Measurements from ENCODE around the gene AP2A1. TPM values are rescaled to one million over a fixed set of nuclear protein-coding genes. Genes with fewer than 3 reads are reported as not detected.

The AP2A1 gene
- total RNA-seq, 4 donors from 2014 or later, result 50.7 to 77.8 (median 65.8) TPM

DNA sequence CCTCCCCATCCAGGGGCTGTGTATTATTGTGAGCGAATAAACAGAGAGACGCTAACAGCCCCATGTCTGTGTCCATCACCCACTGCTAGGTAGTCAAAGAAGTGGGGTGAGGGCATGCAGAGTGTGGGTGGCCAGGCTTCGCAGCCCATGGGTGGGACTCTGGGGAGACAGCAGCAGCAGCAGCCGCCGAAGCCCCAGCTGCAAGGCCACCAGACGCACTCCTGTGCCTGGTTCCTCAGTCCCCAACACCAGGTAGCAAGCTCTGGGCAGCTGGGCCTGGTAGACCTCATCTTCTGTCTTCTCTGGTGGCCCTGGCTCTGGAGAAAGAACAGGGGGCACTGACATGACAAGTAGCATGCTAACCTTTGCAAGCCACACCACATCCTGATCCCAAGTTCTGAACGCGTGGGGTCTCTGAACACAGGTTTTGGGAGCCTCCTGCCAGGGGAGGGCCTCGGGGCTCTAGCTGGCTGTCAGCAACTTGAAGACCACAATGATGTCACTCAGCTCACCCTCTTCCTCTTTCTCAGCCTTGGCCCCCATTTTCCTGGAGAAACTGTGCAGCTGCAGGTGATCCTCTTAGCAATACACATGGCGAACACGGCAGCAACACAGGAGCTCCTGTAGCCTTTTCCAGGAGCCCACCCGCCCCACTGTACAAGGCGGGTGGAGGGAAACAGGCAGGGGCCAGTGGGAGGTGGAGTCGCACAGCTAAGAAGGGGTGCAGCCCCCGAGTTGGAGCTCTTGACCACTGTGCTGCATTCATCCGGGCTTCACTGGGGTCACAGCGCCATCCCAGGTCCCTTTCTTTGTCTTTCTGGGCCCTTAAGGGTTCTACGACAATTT lies 40.5 kb downstream of the AP2A1 start:
- no peak overlapping the region for H3K27ac ChIP-seq
- intact Hi-C loops (cut with DNase I), result no loop called here

DNA sequence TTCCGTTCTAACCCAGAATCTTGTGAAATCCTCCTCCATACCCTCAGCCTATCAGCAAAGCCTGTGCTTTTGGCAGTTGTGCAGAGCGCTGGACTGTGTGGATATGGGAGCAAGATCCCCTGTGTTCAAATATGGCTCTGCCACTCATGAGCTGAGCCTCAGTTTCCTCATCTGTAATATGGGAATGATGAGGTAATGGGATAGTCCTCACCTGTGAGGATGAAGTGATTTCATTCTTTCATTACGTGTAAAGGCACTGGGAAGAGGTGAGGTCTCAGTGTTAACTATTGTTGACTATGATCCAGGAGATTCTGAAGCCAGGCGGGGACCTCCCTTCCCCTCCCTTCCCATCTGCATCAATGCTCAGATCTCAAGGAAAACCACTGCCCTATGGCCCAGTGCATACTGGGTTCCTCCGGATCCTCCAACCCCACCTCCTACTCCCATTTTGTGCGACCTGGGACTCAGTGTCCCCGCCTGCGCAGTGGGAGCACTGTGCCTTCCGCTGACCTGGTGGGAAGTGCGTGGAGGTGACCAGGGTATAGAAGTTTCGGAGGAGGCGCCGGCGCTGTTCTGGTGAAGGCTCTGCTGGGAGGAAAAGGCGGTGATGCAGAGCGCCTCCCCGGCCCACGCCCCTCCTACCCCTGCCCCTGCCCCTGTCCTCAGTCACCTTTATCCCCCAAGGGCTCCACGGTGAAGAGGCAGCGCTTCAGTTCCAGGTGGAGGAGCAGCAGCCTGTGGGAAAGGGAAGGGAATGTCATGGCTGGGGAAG lies 41.3 kb downstream of the AP2A1 start:
- Histone ChIP-seq H3K4me3 (peak overlapping the region; percentile 40 to 90 (median 75)), H3K36me3 (peaks cover 6 to 47% (median 7%) of the 10 kb centered on the region in 3 donors), H3K9me3 (no peaks in the 10 kb centered on the region), H3K27ac (peak overlapping the region; percentile 25 to 94 (median 88)), H3K27me3 (no peaks in the 10 kb centered on the region), H3K4me1 (peaks cover 10 to 39% (median 17%) of the 10 kb centered on the region in 3 donors)
- no peak for DNase-seq
- TF ChIP-seq POLR2A (IDR thresholded peaks at IDR 0.05), result no peak
- TF ChIP-seq, protein P1, sequence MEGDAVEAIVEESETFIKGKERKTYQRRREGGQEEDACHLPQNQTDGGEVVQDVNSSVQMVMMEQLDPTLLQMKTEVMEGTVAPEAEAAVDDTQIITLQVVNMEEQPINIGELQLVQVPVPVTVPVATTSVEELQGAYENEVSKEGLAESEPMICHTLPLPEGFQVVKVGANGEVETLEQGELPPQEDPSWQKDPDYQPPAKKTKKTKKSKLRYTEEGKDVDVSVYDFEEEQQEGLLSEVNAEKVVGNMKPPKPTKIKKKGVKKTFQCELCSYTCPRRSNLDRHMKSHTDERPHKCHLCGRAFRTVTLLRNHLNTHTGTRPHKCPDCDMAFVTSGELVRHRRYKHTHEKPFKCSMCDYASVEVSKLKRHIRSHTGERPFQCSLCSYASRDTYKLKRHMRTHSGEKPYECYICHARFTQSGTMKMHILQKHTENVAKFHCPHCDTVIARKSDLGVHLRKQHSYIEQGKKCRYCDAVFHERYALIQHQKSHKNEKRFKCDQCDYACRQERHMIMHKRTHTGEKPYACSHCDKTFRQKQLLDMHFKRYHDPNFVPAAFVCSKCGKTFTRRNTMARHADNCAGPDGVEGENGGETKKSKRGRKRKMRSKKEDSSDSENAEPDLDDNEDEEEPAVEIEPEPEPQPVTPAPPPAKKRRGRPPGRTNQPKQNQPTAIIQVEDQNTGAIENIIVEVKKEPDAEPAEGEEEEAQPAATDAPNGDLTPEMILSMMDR (IDR thresholded peaks at IDR 0.05), result no peak
- 74 to 87% methylated on average over 5 to 13 of the region's 20 CpGs for WGBS, 2 donors
- intact Hi-C loops (cut with DNase I), result no loop called here

More for the DNA sequence above, 40.5 kb downstream of the AP2A1 start:
- peaks cover 10 to 55% (median 12%) of the 10 kb centered on the region in 3 donors for H3K36me3 ChIP-seq
- TF ChIP-seq, protein P1 (IDR thresholded peaks at IDR 0.05), result no peak
- TF ChIP-seq POLR2A (IDR thresholded peaks at IDR 0.05), result no peak
- WGBS, 2 donors, result 73 to 83% methylated on average over 9 to 10 of the region's 18 CpGs
- DNase-seq, result no peak
- no peaks in the 10 kb centered on the region for H3K9me3 ChIP-seq
- peaks cover 10 to 37% (median 12%) of the 10 kb centered on the region in 3 donors for H3K4me1 ChIP-seq
- no peak overlapping the region for H3K4me3 ChIP-seq
- H3K27me3 ChIP-seq, result no peaks in the 10 kb centered on the region

DNA sequence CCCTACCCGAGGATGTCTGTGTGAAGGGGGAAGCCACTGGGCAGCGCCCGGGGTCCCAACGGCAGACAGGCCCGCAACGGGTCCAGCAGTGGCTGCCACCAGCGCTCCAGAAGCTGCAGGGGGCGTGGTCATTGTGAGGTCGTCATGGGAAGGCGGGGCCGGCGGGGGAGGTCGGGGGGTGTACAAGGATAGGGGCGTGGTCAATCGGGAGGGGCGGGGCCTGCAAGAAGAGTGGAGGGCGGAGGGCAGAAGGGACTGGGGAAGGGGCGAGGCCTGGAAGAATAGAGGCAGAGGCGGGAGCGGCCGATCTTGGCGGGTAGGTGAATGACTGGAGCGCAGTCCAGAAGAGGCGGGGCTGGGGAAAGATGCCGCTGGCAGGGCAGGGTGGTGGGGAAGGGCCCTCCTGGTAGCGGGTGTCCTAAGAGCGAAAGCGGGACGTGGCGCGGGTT lies 41.9 kb downstream of the AP2A1 start:
- peaks cover 10 to 41% (median 17%) of the 10 kb centered on the region in 3 donors for H3K4me1 ChIP-seq
- WGBS, 2 donors, result 0 to 1% methylated on average over 21 to 25 of the region's 31 CpGs
- intact Hi-C loops (cut with DNase I), result no loop called here
- TF ChIP-seq, protein P1 (IDR thresholded peaks at IDR 0.05), result no peak
- no peak for TF ChIP-seq POLR2A (IDR thresholded peaks at IDR 0.05)
- no peaks in the 10 kb centered on the region for H3K9me3 ChIP-seq
- H3K36me3 ChIP-seq, result peaks cover 0 to 40% (median under 1%) of the 10 kb centered on the region in 3 donors
- DNase-seq, result peak; percentile 50
- H3K27ac ChIP-seq, result peak overlapping the region; percentile 68 to 94 (median 88)
- H3K4me3 ChIP-seq, result peak overlapping the region; percentile 40 to 90 (median 75)
- no peaks in the 10 kb centered on the region for H3K27me3 ChIP-seq

DNA sequence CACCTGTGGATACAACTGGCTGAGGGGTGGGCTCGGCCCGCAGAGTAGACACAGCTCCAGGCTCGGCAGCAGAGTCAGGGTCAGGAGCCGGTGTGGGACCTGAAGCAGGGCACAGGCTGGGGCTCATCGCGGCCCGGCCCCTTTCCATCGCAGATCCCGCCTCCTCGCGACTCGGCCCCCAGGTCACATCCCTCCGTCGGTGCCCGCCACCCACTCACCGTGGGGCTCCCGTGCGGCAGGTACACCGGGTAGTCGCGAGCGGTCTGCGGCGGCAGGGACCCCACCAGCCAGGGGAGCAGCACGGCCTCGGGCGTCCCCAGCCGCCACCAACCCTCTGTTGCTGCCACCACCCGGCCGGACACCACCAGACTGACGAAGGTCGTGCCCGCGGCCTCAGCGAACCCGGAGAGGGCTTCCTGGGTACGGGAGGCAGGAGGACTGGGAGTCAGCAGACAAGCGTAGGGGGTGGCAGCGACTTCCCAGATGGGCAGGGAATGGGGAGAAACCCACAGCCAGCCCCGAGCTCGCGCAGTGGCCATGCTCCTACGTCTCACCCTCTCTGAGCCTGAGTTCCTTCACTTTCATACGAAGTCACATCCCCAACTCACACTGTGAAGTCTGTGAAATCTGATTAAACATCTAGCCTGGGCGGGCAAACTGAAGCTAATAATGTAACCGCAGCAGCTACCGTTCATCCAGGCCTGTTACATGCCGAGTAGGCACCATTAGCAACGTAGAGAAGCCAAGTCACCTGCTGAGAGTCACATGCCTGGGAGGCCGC lies 42.5 kb downstream of the AP2A1 start:
- Histone ChIP-seq H3K4me1 (peaks cover 13 to 47% (median 17%) of the 10 kb centered on the region in 3 donors), H3K9me3 (no peaks in the 10 kb centered on the region), H3K27me3 (no peaks in the 10 kb centered on the region), H3K27ac (peak overlapping the region; percentile 68 to 94 (median 88)), H3K36me3 (peaks cover 0 to 34% (median 0%) of the 10 kb centered on the region in 3 donors), H3K4me3 (peak overlapping the region; percentile 40 to 90 (median 75))
- TF ChIP-seq, protein P1 (IDR thresholded peaks at IDR 0.05), result no peak
- TF ChIP-seq POLR2A (IDR thresholded peaks at IDR 0.05), result no peak
- intact Hi-C loops (cut with DNase I), result no loop called here
- no peak for DNase-seq
- WGBS, 2 donors, result 7 to 25% methylated on average over 10 to 21 of the region's 50 CpGs
